Measurements from ENCODE around the gene AGFG2. TPM values are rescaled to one million over a fixed set of nuclear protein-coding genes. Genes with fewer than 3 reads are reported as not detected.
"Not testable (repeated sequence)": the region's sequence is repeated elsewhere in the genome, so short reads cannot be mapped to it uniquely, and the experiment has no call there.

The AGFG2 gene, protein sequence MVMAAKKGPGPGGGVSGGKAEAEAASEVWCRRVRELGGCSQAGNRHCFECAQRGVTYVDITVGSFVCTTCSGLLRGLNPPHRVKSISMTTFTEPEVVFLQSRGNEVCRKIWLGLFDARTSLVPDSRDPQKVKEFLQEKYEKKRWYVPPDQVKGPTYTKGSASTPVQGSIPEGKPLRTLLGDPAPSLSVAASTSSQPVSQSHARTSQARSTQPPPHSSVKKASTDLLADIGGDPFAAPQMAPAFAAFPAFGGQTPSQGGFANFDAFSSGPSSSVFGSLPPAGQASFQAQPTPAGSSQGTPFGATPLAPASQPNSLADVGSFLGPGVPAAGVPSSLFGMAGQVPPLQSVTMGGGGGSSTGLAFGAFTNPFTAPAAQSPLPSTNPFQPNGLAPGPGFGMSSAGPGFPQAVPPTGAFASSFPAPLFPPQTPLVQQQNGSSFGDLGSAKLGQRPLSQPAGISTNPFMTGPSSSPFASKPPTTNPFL
- total RNA-seq: 10 to 100 TPM; 64.1 to 64.8 TPM

GRCh38 chr7:100538654-100539435 is at the start of gene AGFG2:
Gene AGFG2, plus strand, starts transcription at chr7:100539203. Its CDS starts 144 bp downstream, at chr7:100539347.
- POLR2A ChIA-PET: interaction anchor here (0.7 to 1.3 kb wide), 4 partner anchors 11 to 21 kb away, joined by 3 to 5 read pairs (median 4); no protein-coding TSS in a partner anchor

DNA sequence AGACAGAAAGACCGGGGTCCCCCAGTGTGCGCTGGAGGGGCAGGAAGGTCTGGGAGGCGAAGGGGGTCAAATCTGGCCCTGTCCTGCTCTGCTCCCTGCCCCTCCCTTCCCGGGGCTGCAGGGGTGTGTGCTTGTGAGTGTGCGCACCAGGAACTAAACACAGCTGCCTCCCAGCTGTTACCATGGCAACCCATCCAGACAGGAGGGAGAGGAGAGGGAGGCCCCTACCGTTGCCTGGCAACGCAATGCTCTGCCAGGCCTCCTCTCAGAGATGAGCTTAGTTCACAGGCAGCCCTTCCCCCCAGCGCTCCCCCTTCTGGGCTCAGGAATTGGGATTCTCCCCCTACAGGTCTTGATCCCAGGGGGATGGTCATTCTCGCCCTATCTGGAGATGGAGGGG is 49.2 kb upstream of the AGFG2 start:
- ChIA-PET CTCF (interaction anchor here (0.7 kb wide), 1 partner anchor 68 kb away, joined by 3 read pairs; no protein-coding TSS in a partner anchor), POLR2A (interaction anchor here (0.5 kb wide), 1 partner anchor 27 kb away, joined by 3 read pairs; no protein-coding TSS in a partner anchor)

More at GRCh38 chr7:100538654-100539435, at the start of gene AGFG2:
- CTCF ChIA-PET: interaction anchor here (1.0 to 2.5 kb wide), 7 partner anchors 9 to 167 kb away, joined by 3 to 8 read pairs (median 4); partner anchors contain the start of gene POP7

DNA sequence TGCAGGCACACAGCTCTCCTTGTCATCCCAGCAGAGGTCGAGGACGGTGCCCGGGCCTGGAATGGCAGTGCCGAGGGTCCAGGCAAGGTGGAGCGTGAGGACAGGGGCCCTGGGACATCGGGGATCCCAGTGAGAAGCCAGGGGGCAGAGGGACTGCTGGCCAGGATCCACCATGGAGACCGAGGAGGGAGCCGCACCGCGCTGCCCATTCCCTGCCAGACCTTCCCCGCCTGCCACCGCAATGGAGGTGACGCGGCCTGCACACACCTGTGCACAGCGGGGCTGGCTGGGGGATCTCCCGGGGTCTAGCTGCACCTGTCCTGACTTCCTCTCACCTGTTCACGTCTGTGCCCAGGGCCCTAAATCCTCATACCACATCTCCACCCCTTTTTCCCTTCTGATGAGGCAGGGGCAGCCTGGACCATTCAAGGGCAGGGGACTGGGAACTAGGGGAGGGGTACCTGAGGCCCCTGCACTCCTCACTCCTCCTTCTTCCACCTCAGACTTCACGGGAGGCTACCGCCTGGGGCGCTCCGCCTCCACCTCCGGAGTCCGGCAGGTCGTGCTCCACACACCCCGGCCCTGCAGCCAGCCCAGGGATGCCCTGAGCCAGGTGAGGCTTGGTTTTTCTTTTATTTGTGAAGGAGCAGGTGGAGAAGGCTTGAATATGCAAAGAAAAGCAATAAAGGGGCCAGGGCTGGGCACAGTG is 48.4 kb upstream of the AGFG2 start:
- ChIA-PET CTCF (interaction anchor here (0.6 to 1.2 kb wide), 2 partner anchors 8 to 253 kb away, joined by 3 to 4 read pairs; no protein-coding TSS in a partner anchor), POLR2A (no interaction called here)

GRCh38 chr7:100491192-100491578 is 47.8 kb upstream of the AGFG2 start:
- CTCF ChIA-PET: interaction anchor here (0.6 to 1.2 kb wide), 2 partner anchors 8 to 252 kb away, joined by 3 to 4 read pairs; no protein-coding TSS in a partner anchor
- POLR2A ChIA-PET: no interaction called here

GRCh38 chr7:100492738-100493475 is 46.1 kb upstream of the AGFG2 start:
- ChIA-PET POLR2A (interaction anchor here (0.6 kb wide), 1 partner anchor 13 kb away, joined by 3 read pairs; no protein-coding TSS in a partner anchor), CTCF (interaction anchor here (0.7 to 2.2 kb wide), 10 partner anchors 10 to 360 kb away, joined by 3 to 8 read pairs (median 3); partner anchors contain the start of genes NYAP1, POP7 and SLC12A9)

DNA sequence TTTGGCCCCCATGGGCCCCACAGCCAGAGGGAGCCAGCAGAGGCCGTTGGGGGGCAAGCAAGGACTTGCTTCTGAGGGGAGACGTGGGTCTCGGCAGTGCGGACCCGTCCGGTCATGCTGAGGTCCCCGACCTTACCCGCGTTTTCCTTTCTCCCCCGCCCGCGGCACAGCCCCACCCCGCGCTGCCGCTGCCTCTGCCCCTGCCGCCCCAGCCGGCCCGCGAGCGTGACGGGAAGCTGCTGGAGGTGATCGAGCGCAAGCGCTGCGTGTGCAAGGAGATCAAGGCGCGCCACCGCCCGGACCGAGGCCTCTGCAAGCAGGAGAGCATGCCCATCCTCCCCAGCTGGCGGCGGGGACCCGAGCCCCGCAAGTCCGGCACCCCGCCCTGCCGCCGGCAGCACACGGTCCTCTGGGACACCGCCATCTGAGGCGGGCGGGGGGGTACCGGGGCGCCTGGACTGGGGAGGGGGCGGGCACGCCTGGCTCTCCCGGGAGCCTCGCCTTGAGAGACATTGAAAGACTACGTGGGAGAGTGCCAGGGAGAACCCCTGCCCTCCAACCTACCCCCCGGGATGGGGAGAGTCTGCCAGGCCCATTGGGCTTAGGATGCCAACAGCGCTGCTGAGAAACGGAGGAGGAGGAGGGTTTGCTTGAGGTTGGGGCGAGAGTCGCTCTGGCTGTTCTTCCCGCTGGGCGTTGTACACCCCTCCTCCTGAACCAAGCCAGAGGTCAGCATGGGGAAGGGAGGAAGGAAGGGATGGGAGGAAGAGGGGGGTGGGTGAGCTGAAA is 45.3 kb upstream of the AGFG2 start:
- CTCF ChIA-PET: interaction anchor here (0.9 to 2.2 kb wide), 10 partner anchors 11 to 212 kb away, joined by 3 to 8 read pairs (median 3); partner anchors contain the start of genes NYAP1 and POP7
- POLR2A ChIA-PET: interaction anchor here (0.6 to 1.0 kb wide), 2 partner anchors 10 to 12 kb away, joined by 3 read pairs; partner anchors contain the start of gene NYAP1

- ChIA-PET CTCF (interaction anchor here (0.8 kb wide), 1 partner anchor 21 kb away, joined by 3 read pairs; no protein-coding TSS in a partner anchor), POLR2A (no interaction called here)
These were observed 42.5 kb upstream of the AGFG2 start for GRCh38 chr7:100496509-100496908.

GRCh38 chr7:100500743-100501142 is 38.3 kb upstream of the AGFG2 start:
- CTCF ChIA-PET: interaction anchor here (1.0 kb wide), 1 partner anchor 32 kb away, joined by 4 read pairs; no protein-coding TSS in a partner anchor
- POLR2A ChIA-PET: not testable (repeated sequence)

GRCh38 chr7:100504031-100504430 is 35.0 kb upstream of the AGFG2 start:
- POLR2A ChIA-PET: not testable (repeated sequence)
- CTCF ChIA-PET: interaction anchor here (0.6 kb wide), 1 partner anchor 105 kb away, joined by 3 read pairs; no protein-coding TSS in a partner anchor

GRCh38 chr7:100504887-100505611 is 34.0 kb upstream of the AGFG2 start:
- ChIA-PET CTCF (interaction anchor here (1.0 kb wide), 1 partner anchor 22 kb away, joined by 3 read pairs; no protein-coding TSS in a partner anchor), POLR2A (interaction anchor here (0.6 kb wide), 1 partner anchor 12 kb away, joined by 3 read pairs; no protein-coding TSS in a partner anchor)

DNA sequence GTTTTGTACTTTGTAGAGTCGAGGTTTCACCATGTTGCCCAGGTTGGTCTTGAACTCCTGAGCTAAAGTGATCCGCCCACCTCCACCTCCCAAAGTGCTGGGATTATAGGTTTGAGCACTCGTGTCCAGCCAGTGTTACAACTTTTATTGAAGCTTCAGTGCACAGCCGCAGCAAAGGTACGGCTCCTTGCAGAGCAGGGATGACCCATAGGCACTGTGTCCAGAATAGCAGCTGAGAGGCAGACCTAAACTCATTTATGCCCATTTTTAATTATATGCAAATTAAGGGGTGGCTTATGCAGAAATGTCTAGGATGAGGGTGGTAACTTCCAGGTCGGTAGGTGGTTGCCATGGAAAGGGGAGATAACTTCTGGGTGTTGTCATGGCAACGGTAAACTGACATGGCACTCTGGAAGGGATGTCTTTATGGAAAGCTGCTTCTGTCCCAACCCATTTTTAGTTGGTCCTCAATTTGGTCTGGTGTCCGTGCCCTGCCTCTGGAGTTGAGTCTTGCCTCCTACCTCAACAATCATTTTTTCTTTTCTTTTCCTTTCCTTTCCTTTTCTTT is 32.6 kb upstream of the AGFG2 start:
- ChIA-PET POLR2A (no interaction called here), CTCF (interaction anchor here (0.7 to 1.0 kb wide), 4 partner anchors 15 to 323 kb away, joined by 3 to 4 read pairs (median 4); no protein-coding TSS in a partner anchor)

DNA sequence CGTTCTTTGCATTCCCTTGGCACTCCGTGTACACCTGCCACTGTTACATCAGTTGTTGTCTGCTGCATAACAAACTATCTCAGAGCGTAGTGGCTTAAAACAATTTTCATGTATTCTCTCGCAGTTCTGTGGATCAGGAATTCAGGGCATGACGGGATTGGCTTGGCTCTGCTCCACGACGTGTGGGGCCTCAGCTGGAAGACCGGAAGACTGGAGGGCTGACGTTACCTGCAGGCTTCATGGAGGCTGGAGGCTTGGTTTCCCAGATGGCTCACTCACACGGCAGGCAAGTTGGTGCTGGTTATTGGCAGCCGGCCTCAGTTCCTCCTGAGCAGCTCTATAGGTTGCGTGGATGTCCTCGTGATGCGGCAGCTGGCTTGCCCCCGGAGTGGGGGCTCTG is 29.8 kb upstream of the AGFG2 start:
- ChIA-PET POLR2A (no interaction called here), CTCF (interaction anchor here (1.4 kb wide), 1 partner anchor 56 kb away, joined by 4 read pairs; no protein-coding TSS in a partner anchor)

GRCh38 chr7:100510437-100511239 is 28.4 kb upstream of the AGFG2 start:
- POLR2A ChIA-PET: interaction anchor here (0.7 kb wide), 1 partner anchor 93 kb away, joined by 9 read pairs; no protein-coding TSS in a partner anchor
- CTCF ChIA-PET: no interaction called here

GRCh38 chr7:100513212-100513810 is 25.7 kb upstream of the AGFG2 start:
- CTCF ChIA-PET: interaction anchor here (0.5 kb wide), 1 partner anchor 364 kb away, joined by 4 read pairs; no protein-coding TSS in a partner anchor
- POLR2A ChIA-PET: interaction anchor here (0.7 kb wide), 1 partner anchor 43 kb away, joined by 5 read pairs; no protein-coding TSS in a partner anchor

All from activated CD8-positive, alpha-beta memory T cell treated with anti-CD3 and anti-CD28 coated beads for 36 hours (primary cell).